Osteoblast (primary cell): ENCODE results near the gene ACOX3. TPM values are rescaled to one million over a fixed set of nuclear protein-coding genes. Genes with fewer than 3 reads are reported as not detected.
A peak's percentile ranks its signal among the peaks of the same experiment; 100 is the strongest.

Experiments
- DNase-seq: peaks from one replicate; pipeline ENCODE4 v3.0.0; 2011; ENCODE audit warnings: low spot score, mixed read lengths; ENCODE audit not compliant: insufficient read length; ENCODE audit errors: missing footprints
- H2AFZ ChIP-seq: 2 replicates; pipeline ENCODE4 v1.6.0; 2011; ENCODE audit warnings: mild to moderate bottlenecking, low read length
- H3K27ac ChIP-seq: 2 replicates; pipeline ENCODE4 v1.5.1; 2011; ENCODE audit warnings: mild to moderate bottlenecking, low read depth, low read length, moderate library complexity
- H3K27me3 ChIP-seq: 2 replicates; pipeline ENCODE4 v1.6.0; 2012; ENCODE audit warnings: mild to moderate bottlenecking, control low read depth, inconsistent platforms, low read length, moderate library complexity; ENCODE audit not compliant: insufficient read depth
- H3K36me3 ChIP-seq: 2 replicates; pipeline ENCODE4 v1.5.1; 2011; ENCODE audit warnings: mild to moderate bottlenecking, low read length, control low read depth, moderate library complexity; ENCODE audit not compliant: insufficient read depth
- H3K4me1 ChIP-seq: 2 replicates; pipeline ENCODE4 v1.5.1; 2011; ENCODE audit warnings: mild to moderate bottlenecking, low read length, control low read depth, moderate library complexity; ENCODE audit not compliant: insufficient read depth
- H3K4me2 ChIP-seq: 2 replicates; pipeline ENCODE4 v1.6.0; 2011; ENCODE audit warnings: mild to moderate bottlenecking, low read length; ENCODE audit not compliant: insufficient read depth
- H3K4me3 ChIP-seq: fragments of 200-600 bp; sonication (generic); 3 replicates; pipeline ENCODE4 v1.5.1; 2012; ENCODE audit warnings: mild to moderate bottlenecking, low read length, inconsistent platforms; ENCODE audit not compliant: insufficient read depth
- H3K79me2 ChIP-seq: 2 replicates; pipeline ENCODE4 v1.6.0; 2012; ENCODE audit warnings: mild to moderate bottlenecking, low read length, control low read depth, inconsistent platforms; ENCODE audit not compliant: insufficient read depth
- H3K9me3 ChIP-seq: 2 replicates; pipeline ENCODE4 v1.5.1; 2011; ENCODE audit warnings: low read depth, low read length, control low read depth
- H4K20me1 ChIP-seq: 2 replicates; pipeline ENCODE4 v1.6.0; 2012; ENCODE audit warnings: mild to moderate bottlenecking, low read length, control low read depth; ENCODE audit not compliant: insufficient read depth
- CTCF ChIP-seq: IDR thresholded peaks from 2 replicates; pipeline ENCODE4 v1.5.1; 2011; ENCODE audit warnings: mild to moderate bottlenecking, low read depth, low read length, moderate library complexity; ENCODE audit errors: extremely low read depth
- total RNA-seq: library from RNA; depleted of rRNA; stranded (reverse); fragments of >200 nt; gene quantifications from 2 replicates; pipeline ENCODE4 v1.2.3, GENCODE V29; 2012

ACOX3 gene
- total RNA-seq, 1 donor, result 24.2 TPM

- no peaks in the 10 kb centered on the region for H3K79me2 ChIP-seq
- no peaks in the 10 kb centered on the region for H4K20me1 ChIP-seq
- H3K4me1 ChIP-seq, result no peaks in the 10 kb centered on the region
- DNase-seq, result peak; percentile 77
- H3K27me3 ChIP-seq, result no peaks in the 10 kb centered on the region
- no peaks in the 10 kb centered on the region for H3K9me3 ChIP-seq
- H3K4me2 ChIP-seq, result no peak overlapping the region
- H2AFZ ChIP-seq, result no peak overlapping the region
- no peak overlapping the region for H3K4me3 ChIP-seq
- no peak for TF ChIP-seq CTCF
- no peaks in the 10 kb centered on the region for H3K36me3 ChIP-seq
- no peak overlapping the region for H3K27ac ChIP-seq
Measured at GRCh38 chr4:8374851-8375649, 65.5 kb downstream of the ACOX3 start.

DNA sequence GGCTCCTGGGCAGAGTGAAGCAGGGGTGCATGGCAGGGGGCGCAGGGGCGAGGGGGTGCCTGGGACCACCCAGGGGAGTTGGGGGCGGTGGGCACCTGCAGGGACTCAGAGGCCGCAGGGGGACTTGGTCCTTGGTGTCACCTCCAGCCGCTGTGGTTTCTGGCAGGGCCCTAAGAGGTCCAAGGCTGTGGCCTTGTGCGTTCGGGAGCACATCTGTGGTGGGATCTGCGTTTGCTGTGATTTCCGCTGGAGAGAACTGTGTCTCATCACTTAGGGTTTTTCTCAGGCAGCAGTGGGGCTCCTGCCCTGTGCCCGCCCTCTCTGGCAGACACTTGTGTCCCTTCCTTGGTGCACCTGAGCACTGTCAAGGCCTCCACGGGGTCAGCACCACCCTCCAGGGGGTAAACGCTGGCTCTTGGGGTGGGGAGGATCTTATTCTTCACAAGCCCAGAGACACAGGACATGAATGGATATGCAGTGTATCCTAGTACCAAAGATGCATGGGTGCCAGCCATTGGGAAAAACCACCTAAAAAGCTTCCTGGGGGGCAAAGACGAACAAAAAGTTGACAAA lies 66.5 kb downstream of the ACOX3 start:
- no peak for TF ChIP-seq CTCF
- peak; percentile 31 for DNase-seq
- no peaks in the 10 kb centered on the region for H3K79me2 ChIP-seq
- H3K27me3 ChIP-seq, result no peaks in the 10 kb centered on the region
- H2AFZ ChIP-seq, result no peak overlapping the region
- H3K27ac ChIP-seq, result no peak overlapping the region
- H3K4me2 ChIP-seq, result no peak overlapping the region
- H3K4me3 ChIP-seq, result no peak overlapping the region
- no peaks in the 10 kb centered on the region for H4K20me1 ChIP-seq
- no peaks in the 10 kb centered on the region for H3K36me3 ChIP-seq
- no peaks in the 10 kb centered on the region for H3K4me1 ChIP-seq
- H3K9me3 ChIP-seq, result no peaks in the 10 kb centered on the region

DNA sequence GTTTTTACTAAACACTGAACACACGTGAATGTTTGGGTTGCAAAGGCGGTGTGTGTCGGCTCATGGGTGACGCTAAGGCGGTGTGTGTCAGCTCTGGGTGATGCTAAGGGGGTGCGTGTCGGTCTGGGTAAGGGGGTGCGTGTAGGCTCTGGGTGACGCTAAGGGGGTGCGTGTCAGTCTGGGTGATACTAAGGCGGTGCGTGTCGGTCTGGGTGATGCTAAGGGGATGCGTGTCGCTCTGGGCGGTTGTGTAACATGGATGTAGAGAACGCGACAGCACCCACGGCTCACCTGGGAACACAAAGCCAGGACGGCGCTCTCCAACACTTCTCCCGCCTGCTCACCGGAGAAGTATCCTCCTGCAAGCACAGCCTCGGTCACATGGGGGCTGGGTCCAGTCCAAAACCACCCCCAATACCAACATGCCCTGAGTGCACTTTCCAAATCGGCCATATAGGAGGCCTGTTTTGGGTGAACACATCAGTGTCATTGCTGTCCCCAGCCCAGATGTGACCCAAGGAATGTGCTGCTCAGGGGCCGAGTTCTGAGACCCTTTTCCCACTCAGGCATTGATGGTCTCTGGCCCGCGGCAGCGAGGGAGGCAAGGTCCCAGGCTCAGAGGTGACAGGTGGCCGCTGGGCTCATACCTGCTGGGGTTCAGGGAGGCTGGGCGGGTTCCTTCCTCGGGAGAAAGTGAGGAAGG lies 67.1 kb downstream of the ACOX3 start:
- Histone ChIP-seq H3K36me3 (no peaks in the 10 kb centered on the region), H4K20me1 (no peaks in the 10 kb centered on the region), H3K4me3 (no peak overlapping the region), H3K4me2 (no peak overlapping the region), H3K9me3 (no peaks in the 10 kb centered on the region), H2AFZ (no peak overlapping the region), H3K27me3 (no peaks in the 10 kb centered on the region), H3K4me1 (no peaks in the 10 kb centered on the region), H3K79me2 (no peaks in the 10 kb centered on the region), H3K27ac (no peak overlapping the region)
- no peak for TF ChIP-seq CTCF
- DNase-seq, result peak; percentile 68

DNA sequence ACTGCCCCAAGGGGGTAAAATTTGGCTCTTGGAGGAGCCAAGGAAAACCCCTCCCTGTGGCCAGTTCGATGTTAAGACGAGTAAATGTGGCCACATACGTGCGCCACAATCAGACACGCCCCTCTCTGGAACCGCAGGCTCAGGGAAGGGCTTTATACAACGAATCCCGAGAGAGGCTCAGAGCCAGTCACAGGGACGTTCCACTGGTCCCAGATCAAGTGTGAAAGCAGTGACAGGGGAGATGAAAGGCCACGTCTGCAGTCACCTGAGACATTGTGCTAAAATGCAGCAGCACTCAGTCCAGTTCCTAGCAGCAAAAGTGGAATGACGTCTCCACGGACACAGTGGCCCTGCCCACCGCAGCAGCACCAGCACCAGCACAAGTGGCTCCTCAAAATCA lies 68.0 kb downstream of the ACOX3 start:
- Histone ChIP-seq H3K4me1 (no peaks in the 10 kb centered on the region), H3K27me3 (no peaks in the 10 kb centered on the region), H3K9me3 (no peaks in the 10 kb centered on the region), H3K4me3 (no peak overlapping the region), H3K36me3 (no peaks in the 10 kb centered on the region), H3K27ac (no peak overlapping the region), H3K4me2 (no peak overlapping the region), H2AFZ (no peak overlapping the region), H4K20me1 (no peaks in the 10 kb centered on the region), H3K79me2 (no peaks in the 10 kb centered on the region)
- no peak for TF ChIP-seq CTCF
- no peak for DNase-seq
